NAMALWA (cell line): ENCODE results near the gene ASIC2.

Source experiments
- DNase-seq: peaks from one replicate; pipeline ENCODE4 v3.0.0-alpha.2; 2015; ENCODE audit warnings: low spot score

Gene ASIC2

GRCh38 chr17:33202796-33203495 is 90.1 kb downstream of the ASIC2 start:
- DNase-seq = no peak

GRCh38 chr17:33202021-33202420 is 91.1 kb downstream of the ASIC2 start:
- DNase-seq = no peak

- DNase-seq = peak; percentile 41
Measured at GRCh38 chr17:33201283-33201682, 91.8 kb downstream of the ASIC2 start.

GRCh38 chr17:33200587-33200986 is 92.5 kb downstream of the ASIC2 start:
- DNase-seq = peak; percentile 5

GRCh38 chr17:33199571-33200510 is 93.3 kb downstream of the ASIC2 start:
- DNase-seq = no peak

- DNase-seq = no peak
Measured at GRCh38 chr17:33198954-33199353, 94.1 kb downstream of the ASIC2 start.

GRCh38 chr17:33197342-33197741 is 95.8 kb downstream of the ASIC2 start:
- DNase-seq = no peak

GRCh38 chr17:33196883-33197282 is 96.2 kb downstream of the ASIC2 start:
- DNase-seq = no peak

GRCh38 chr17:33192951-33193911 is 99.9 kb downstream of the ASIC2 start:
- DNase-seq = no peak

GRCh38 chr17:33183487-33184026 is 109.5 kb downstream of the ASIC2 start:
- no peak for DNase-seq

- no peak for DNase-seq
Measured at GRCh38 chr17:33179151-33179550, 113.9 kb downstream of the ASIC2 start.

GRCh38 chr17:33178681-33179080 is 114.4 kb downstream of the ASIC2 start:
- no peak for DNase-seq

GRCh38 chr17:33175562-33175961 is 117.5 kb downstream of the ASIC2 start:
- DNase-seq = no peak

- no peak for DNase-seq
Measured at GRCh38 chr17:33171931-33172330, 121.2 kb downstream of the ASIC2 start.

- DNase-seq = no peak
Measured at GRCh38 chr17:33169580-33170285, 123.4 kb downstream of the ASIC2 start.

- DNase-seq = no peak
Measured at GRCh38 chr17:33167736-33168135, 125.4 kb downstream of the ASIC2 start.

GRCh38 chr17:33166472-33166871 is 126.6 kb downstream of the ASIC2 start:
- no peak for DNase-seq

GRCh38 chr17:33164169-33164881 is 128.8 kb downstream of the ASIC2 start:
- DNase-seq = no peak

- no peak for DNase-seq
Measured at GRCh38 chr17:33163533-33164168, 129.4 kb downstream of the ASIC2 start.

- DNase-seq = no peak
Measured at GRCh38 chr17:33154869-33155455, 138.1 kb downstream of the ASIC2 start.
